NCI-H2196 treated with DMSO at 0.1 percent for 48 hours (cell line): Measurements from ENCODE around the gene STARD9.
"Not testable (repeated sequence)": the region's sequence is repeated elsewhere in the genome, so short reads cannot be mapped to it uniquely, and the experiment has no call there.

Experiments
- DNase-seq: peaks from one replicate; lab custom pipeline; 2025; ENCODE audit not compliant: unreplicated experiment; lab: John Stamatoyannopoulos, UW

STARD9 gene

GRCh38 chr15:42759093-42759492 lies 183.7 kb downstream of the STARD9 start:
- DNase-seq = no peak

DNA sequence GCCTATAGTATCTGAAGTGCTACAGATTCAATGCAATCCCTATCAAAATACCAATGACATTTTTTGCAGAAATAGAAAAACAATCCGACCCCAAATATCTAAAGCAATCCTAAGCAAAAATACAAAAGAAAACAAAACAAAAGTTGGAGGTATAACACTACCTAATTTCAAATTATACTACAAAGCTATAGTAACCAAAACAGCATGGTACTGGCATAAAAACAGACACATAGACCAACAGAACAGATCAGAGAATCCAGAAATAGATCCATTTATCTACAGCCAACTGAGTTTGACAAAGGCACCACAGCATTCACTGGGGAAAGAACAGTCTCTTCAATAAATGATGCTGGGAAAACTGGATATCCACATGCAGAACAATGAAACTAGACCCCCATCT lies 185.4 kb downstream of the STARD9 start:
- DNase-seq = no peak

- not testable (repeated sequence) for DNase-seq
Observed at GRCh38 chr15:42761813-42762212, 186.4 kb downstream of the STARD9 start.

GRCh38 chr15:42764154-42764731 lies 188.8 kb downstream of the STARD9 start:
- not testable (repeated sequence) for DNase-seq

- DNase-seq = not testable (repeated sequence)
Observed at GRCh38 chr15:42766109-42766508, 190.7 kb downstream of the STARD9 start.
